GM12878 (cell line): ENCODE results near the gene ZMAT3. TPM values are rescaled to one million over a fixed set of nuclear protein-coding genes. Genes with fewer than 3 reads are reported as not detected.

ENCODE experiments used
- ATAC-seq: fragments of 200-7000 bp; cut with Tn5 transposase; 3 replicates; pipeline ENCODE4 v1.9.1; 2020; ENCODE audit warnings: mild to moderate bottlenecking, moderate library complexity
- BruUV-seq: library from RNA; stranded (reverse); fragments of 400-500 nt; replicated peaks from 2 replicates; lab custom pipeline; 2021; lab: Mats Ljungman, UMichigan
- CTCF ChIA-PET: fragments of 300-600 bp; sonication (Branson Sonifier 250); formaldehyde crosslinking; extraction: SDS; loops from one replicate; lab custom pipeline; 2021; ENCODE audit warnings: inconsistent platforms; lab: Yijun Ruan, JAX
- POLR2A ChIA-PET: fragments of 350-600 bp; formaldehyde crosslinking; extraction: SDS; loops from one replicate; lab custom pipeline; 2021; ENCODE audit warnings: inconsistent platforms; lab: Charles Lee
- RAD21 ChIA-PET: fragments of 300-600 bp; sonication (Branson Sonifier 250); formaldehyde crosslinking; loops from one replicate; lab custom pipeline; 2023; ENCODE audit warnings: antibody characterized with exemption; ENCODE audit not compliant: unreplicated experiment; lab: Charles Lee
- SMC1A ChIA-PET: fragments of 300-600 bp; sonication (Branson Sonifier 250); formaldehyde crosslinking; loops from one replicate; lab custom pipeline; 2023; ENCODE audit not compliant: unreplicated experiment, uncharacterized antibody; lab: Charles Lee
- DNase-seq: peaks from one replicate; pipeline ENCODE4 v3.0.0-alpha.2; 2011; ENCODE audit warnings: low read depth, low spot score
- FAIRE-seq: peaks from 3 replicates; lab custom pipeline; 2011; peaks lifted over from hg19 to GRCh38; lab: Jason Lieb, UNC
- H2AFZ ChIP-seq: 2 replicates; pipeline ENCODE4 v1.6.0; 2011; ENCODE audit warnings: low read depth, low read length, control low read depth; ENCODE audit not compliant: control insufficient read depth
- H3K27ac ChIP-seq: 2 replicates; pipeline ENCODE4 v1.5.1; 2011; ENCODE audit warnings: control low read depth; ENCODE audit not compliant: control insufficient read depth, insufficient read depth
- H3K27me3 ChIP-seq, 2 experiments: replicated peaks in 1 of 2; 2 replicates each; pipeline versions ENCODE4 v1.6.0 to v1.6.1; 2011; ENCODE audit warnings: low read length in 1 of 2; ENCODE audit not compliant: control insufficient read depth in 2 of 2, insufficient read depth in 2 of 2
- H3K36me3 ChIP-seq, 2 experiments: 2 replicates each; pipeline ENCODE4 v1.5.1; 2011; ENCODE audit warnings: low read length in 1 of 2; ENCODE audit not compliant: control insufficient read depth in 2 of 2, insufficient read depth in 2 of 2
- H3K4me1 ChIP-seq: 2 replicates; pipeline ENCODE4 v1.6.1; 2011; ENCODE audit warnings: mild to moderate bottlenecking, low read length, moderate library complexity, mixed read lengths; ENCODE audit not compliant: control insufficient read depth, insufficient read depth
- H3K4me2 ChIP-seq: 2 replicates; pipeline ENCODE4 v1.6.0; 2011; ENCODE audit warnings: control low read depth; ENCODE audit not compliant: control insufficient read depth, insufficient read depth
- H3K4me3 ChIP-seq: fragments of 200-600 bp; sonication (generic); 2 replicates; pipeline ENCODE4 v1.5.1; 2016
- H3K79me2 ChIP-seq: 2 replicates; pipeline ENCODE4 v1.6.0; 2011; ENCODE audit warnings: low read length; ENCODE audit not compliant: control insufficient read depth, insufficient read depth
- H3K9ac ChIP-seq: 2 replicates; pipeline ENCODE4 v1.8.0; 2011; ENCODE audit warnings: low read length, control low read depth, mixed read lengths; ENCODE audit not compliant: control insufficient read depth, insufficient read depth
- H3K9me3 ChIP-seq: replicated peaks from 3 replicates; pipeline ENCODE4 v1.5.1; 2011; ENCODE audit warnings: mild to moderate bottlenecking, low read length; ENCODE audit not compliant: control insufficient read depth, insufficient read depth
- H4K20me1 ChIP-seq: 2 replicates; pipeline ENCODE4 v1.6.0; 2011; ENCODE audit not compliant: control insufficient read depth, insufficient read depth
- CBFB ChIP-seq: IDR thresholded peaks from 2 replicates; pipeline ENCODE4 v1.6.1; 2016; ENCODE audit warnings: antibody characterized with exemption, low read depth
- E2F8 ChIP-seq: fragments of 450-650 bp; IDR thresholded peaks from 2 replicates; pipeline ENCODE4 v1.6.1; 2018; ENCODE audit warnings: mild to moderate bottlenecking, low read depth, moderate library complexity; ENCODE audit not compliant: partially characterized antibody
- EED ChIP-seq: sonication (generic); IDR thresholded peaks from 2 replicates; pipeline ENCODE4 v1.6.1; 2016; ENCODE audit warnings: antibody characterized with exemption, low read depth
- IKZF2 ChIP-seq, 2 experiments: fragments of 450-650 bp; IDR thresholded peaks; 2 replicates each; pipeline ENCODE4 v1.6.1; 2017; ENCODE audit warnings: mild to moderate bottlenecking in 2 of 2, moderate library complexity in 2 of 2
- KDM1A ChIP-seq: fragments of 200-600 bp; sonication (generic); IDR thresholded peaks from 2 replicates; pipeline ENCODE4 v1.6.1; 2016; ENCODE audit warnings: borderline replicate concordance
- MTA2 ChIP-seq: fragments of 450-650 bp; IDR thresholded peaks from 2 replicates; pipeline ENCODE4 v1.6.1; 2016; ENCODE audit warnings: low read depth, mild to moderate bottlenecking, moderate library complexity
- NR2C2 ChIP-seq: IDR thresholded peaks from 2 replicates; pipeline ENCODE4 v1.6.1; 2011; ENCODE audit warnings: borderline replicate concordance, low read depth; ENCODE audit not compliant: control insufficient read depth, insufficient read length
- PBX3 ChIP-seq: IDR thresholded peaks from 2 replicates; pipeline ENCODE4 v1.6.1; 2011; ENCODE audit warnings: mild to moderate bottlenecking, low read depth, low read length, moderate library complexity; ENCODE audit not compliant: insufficient replicate concordance
- POU2F2 ChIP-seq: IDR thresholded peaks from 3 replicates; pipeline ENCODE4 v1.6.1; 2011; ENCODE audit warnings: low read depth, mild to moderate bottlenecking, low read length, borderline replicate concordance
- RUNX3 ChIP-seq: IDR thresholded peaks from 2 replicates; pipeline ENCODE4 v1.6.1; 2012; ENCODE audit warnings: low read length, inconsistent platforms
- SKIL ChIP-seq: fragments of 450-650 bp; IDR thresholded peaks from 2 replicates; pipeline ENCODE4 v1.6.1; 2017; ENCODE audit warnings: mild to moderate bottlenecking, low read depth, inconsistent platforms; ENCODE audit not compliant: poor library complexity, severe bottlenecking
- SMC3 ChIP-seq: IDR thresholded peaks from 2 replicates; pipeline ENCODE4 v1.6.1; 2011; ENCODE audit warnings: low read length, improper control_type of control experiment, borderline replicate concordance
- SREBF2 ChIP-seq: IDR thresholded peaks from 2 replicates; pipeline ENCODE4 v1.6.1; 2012; ENCODE audit warnings: mild to moderate bottlenecking, low read length
- WGBS: methylation state at CpG from one replicate; pipeline ENCODE4 v1.1.6; 2016; ENCODE audit warnings: low lambda C conversion rate; ENCODE audit not compliant: insufficient replicate concordance, insufficient coverage; ENCODE audit errors: missing lambda C conversion rate; 5-methylcytosine and 5-hydroxymethylcytosine counted together
- in situ Hi-C: fragments of 300-500 bp; cut with MboI; formaldehyde crosslinking; loops from 9 replicates; pipeline ENCODE4 v1.14.3; 2018; ENCODE audit warnings: mixed read lengths
- intact Hi-C: fragments of 100-400 bp; cut with micrococcal nuclease; formaldehyde crosslinking; loops from one replicate; pipeline ENCODE4 v1.14.2; 2022; ENCODE audit not compliant: unreplicated experiment
- polyA plus RNA-seq, 11 experiments: library from polyadenylated mRNA; depleted of rRNA in 4 of 11; unstranded in 6 of 11; stranded (reverse) in 5 of 11; fragments of >200 nt; fragmentation: Nextera tagmentation in 4 of 11; fragmentation: Illumina TruSeq in 1 of 11; extraction: Ambion mirVana in 4 of 11; extraction: Trizol in 1 of 11; gene quantifications; 1 replicate in 1 of 11; 2 replicates in 10 of 11; pipeline versions ENCODE4 v1.2.1 to v1.2.3, GENCODE V29; 2011 to 2016; ENCODE audit warnings: inconsistent platforms in 2 of 11, missing spikeins in 2 of 11, low read depth in 1 of 11
- total RNA-seq, 4 experiments: library from RNA; depleted of rRNA in 3 of 4; stranded (reverse); fragments of >200 nt in 3 of 4; fragmentation: Illumina TruSeq in 1 of 4; extraction: Trizol in 1 of 4; gene quantifications; 2 replicates each; pipeline versions ENCODE4 v1.2.1 to v1.2.3, GENCODE V29; 2013 to 2021

The ZMAT3 gene
- total and polyA plus RNA-seq, 10 of the 15 experiments (the other 5 are each of a cell fraction or from before 2014, with no cell fraction given) = 6.2 to 55.9 (median 25.8) TPM

GRCh38 chr3:179038216-179038898 lies 33.3 kb downstream of the ZMAT3 start:
- peaks cover 5 to 9% of the 10 kb centered on the region in 2 experiments; a peak in 3 of 4 replicates for H3K36me3 ChIP-seq
- H3K27me3 ChIP-seq = no peaks in the 10 kb centered on the region
- no peak overlapping the region for H3K9ac ChIP-seq
- H3K9me3 ChIP-seq = no peaks in the 10 kb centered on the region; the same call in 2 of the 3 replicates
- WGBS = 72% methylated on average over 12 of the region's 12 CpGs
- peaks cover 65% of the 10 kb centered on the region for H3K79me2 ChIP-seq
- H2AFZ ChIP-seq = no peak overlapping the region
- no peaks in the 10 kb centered on the region for H3K4me1 ChIP-seq
- CTCF ChIA-PET = interaction anchor here (1.6 kb wide), 1 partner anchor 7 kb away, joined by 3 read pairs; no protein-coding TSS in a partner anchor
- H3K4me2 ChIP-seq = no peak overlapping the region
- POLR2A ChIA-PET = no interaction called here
- FAIRE-seq = no peak
- no peak overlapping the region for H3K27ac ChIP-seq
- H4K20me1 ChIP-seq = no peaks in the 10 kb centered on the region
- no TSS peak for BruUV-seq
- no peak for DNase-seq
- in situ Hi-C loops (no loop called here), intact Hi-C loops (no loop called here)
- SMC1A ChIA-PET = interaction anchor here (1.3 to 4.4 kb wide), 2 partner anchors 12 to 20 kb away, joined by 3 to 24 read pairs; no protein-coding TSS in a partner anchor
- ATAC-seq = no peak
- H3K4me3 ChIP-seq = no peak overlapping the region
- RAD21 ChIA-PET = interaction anchor here (1.4 to 1.6 kb wide), 2 partner anchors 8 to 19 kb away, joined by 4 to 7 read pairs; no protein-coding TSS in a partner anchor
- no peak for TF ChIP-seq KDM1A
- no peak for TF ChIP-seq IKZF2 (IDR thresholded peaks at IDR 0.05)
- TF ChIP-seq POU2F2 = no peak
- no peak for TF ChIP-seq E2F8
- no peak for TF ChIP-seq RUNX3
- no peak for TF ChIP-seq NR2C2
- no peak for TF ChIP-seq EED
- no peak for TF ChIP-seq SMC3
- no peak for TF ChIP-seq PBX3
- no peak for TF ChIP-seq CBFB
- TF ChIP-seq MTA2 = no peak
- TF ChIP-seq SKIL = no peak
- TF ChIP-seq SREBF2 = no peak
